Activated CD8-positive, alpha-beta T cell treated with anti-CD3 and anti-CD28 coated beads, Interleukin-2, amount 10 ng/mL, durations not matched to agents 7 days and 5 days (primary cell): ENCODE measurements around the gene STKLD1. TPM values are rescaled to one million over a fixed set of nuclear protein-coding genes. Genes with fewer than 3 reads are reported as not detected.

Experiments
- ATAC-seq: fragments of 150-1000 bp; cut with Tn5 transposase; one replicate; pipeline ENCODE4 v1.10.0; 2021; ENCODE audit warnings: moderate library complexity
- CTCF ChIA-PET: fragments of 350-600 bp; sonication (Branson Sonifier 250); formaldehyde crosslinking; loops from one replicate; lab custom pipeline; 2021; ENCODE audit warnings: antibody characterized with exemption; lab: Charles Lee
- POLR2A ChIA-PET: fragments of 350-600 bp; sonication (Branson Sonifier 250); formaldehyde crosslinking; loops from one replicate; lab custom pipeline; 2021; ENCODE audit warnings: antibody characterized with exemption; lab: Charles Lee
- DNase-seq: peaks from one replicate; pipeline ENCODE4 v3.0.0-alpha.2; 2020
- H3K27ac Mint-ChIP-seq: one replicate; pipeline ENCODE4 v1.8.0; 2021; ENCODE audit warnings: mild to moderate bottlenecking, mixed read lengths
- H3K27me3 Mint-ChIP-seq: one replicate; pipeline ENCODE4 v1.8.0; 2021; ENCODE audit warnings: low read depth, mixed read lengths
- H3K36me3 Mint-ChIP-seq: one replicate; pipeline ENCODE4 v1.8.0; 2021; ENCODE audit warnings: low read depth, mixed read lengths
- H3K4me1 Mint-ChIP-seq: one replicate; pipeline ENCODE4 v1.8.0; 2021; ENCODE audit warnings: low read depth, mixed read lengths
- H3K4me3 Mint-ChIP-seq: one replicate; pipeline ENCODE4 v1.8.0; 2021; ENCODE audit warnings: mild to moderate bottlenecking, mixed read lengths
- H3K9me3 Mint-ChIP-seq: one replicate; pipeline ENCODE4 v1.8.0; 2022; ENCODE audit warnings: mixed read lengths; ENCODE audit not compliant: insufficient read depth
- total RNA-seq, 2 experiments: library from RNA; stranded (reverse); gene quantifications; one replicate each; pipeline ENCODE4 v1.2.3, GENCODE V29; 2021

Gene STKLD1
- total RNA-seq, 2 experiments from 2014 or later: 0.71 to 0.76 TPM

DNA sequence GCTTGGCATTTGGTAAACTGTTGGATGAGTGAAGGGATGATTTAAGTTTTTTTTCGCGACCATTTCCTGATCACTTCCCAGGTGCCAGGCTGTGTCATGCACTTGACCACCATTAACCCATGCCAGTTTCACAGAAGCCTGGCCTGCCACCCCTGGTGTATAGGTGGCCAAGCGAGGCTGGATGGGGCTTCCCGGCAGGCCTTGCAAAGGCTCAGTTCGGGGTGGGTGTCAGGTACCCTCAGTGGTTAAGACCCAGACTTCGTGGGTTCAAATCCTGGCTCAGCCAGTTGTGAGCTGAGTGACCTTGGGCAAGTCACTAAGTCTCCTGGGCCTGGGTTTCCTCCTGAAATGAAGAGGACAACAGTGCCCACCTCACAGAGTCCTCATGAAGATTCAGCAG, 30.6 kb upstream of the STKLD1 start:
- no peaks in the 10 kb centered on the region for H3K9me3 Mint-ChIP-seq
- peaks cover 58% of the 10 kb centered on the region for H3K4me1 Mint-ChIP-seq
- ChIA-PET CTCF (interaction anchor here (1.5 kb wide), 1 partner anchor 59 kb away, joined by 3 read pairs; no protein-coding TSS in a partner anchor), POLR2A (interaction anchor here (2.2 to 9.1 kb wide), 2 partner anchors 20 to 28 kb away, joined by 5 to 192 read pairs; partner anchors contain the start of genes STKLD1 and SURF4)
- H3K27me3 Mint-ChIP-seq: no peaks in the 10 kb centered on the region
- no peak for DNase-seq
- H3K36me3 Mint-ChIP-seq: peaks cover 63% of the 10 kb centered on the region
- no peak for ATAC-seq
- no peak overlapping the region for H3K4me3 Mint-ChIP-seq
- no peak overlapping the region for H3K27ac Mint-ChIP-seq

DNA sequence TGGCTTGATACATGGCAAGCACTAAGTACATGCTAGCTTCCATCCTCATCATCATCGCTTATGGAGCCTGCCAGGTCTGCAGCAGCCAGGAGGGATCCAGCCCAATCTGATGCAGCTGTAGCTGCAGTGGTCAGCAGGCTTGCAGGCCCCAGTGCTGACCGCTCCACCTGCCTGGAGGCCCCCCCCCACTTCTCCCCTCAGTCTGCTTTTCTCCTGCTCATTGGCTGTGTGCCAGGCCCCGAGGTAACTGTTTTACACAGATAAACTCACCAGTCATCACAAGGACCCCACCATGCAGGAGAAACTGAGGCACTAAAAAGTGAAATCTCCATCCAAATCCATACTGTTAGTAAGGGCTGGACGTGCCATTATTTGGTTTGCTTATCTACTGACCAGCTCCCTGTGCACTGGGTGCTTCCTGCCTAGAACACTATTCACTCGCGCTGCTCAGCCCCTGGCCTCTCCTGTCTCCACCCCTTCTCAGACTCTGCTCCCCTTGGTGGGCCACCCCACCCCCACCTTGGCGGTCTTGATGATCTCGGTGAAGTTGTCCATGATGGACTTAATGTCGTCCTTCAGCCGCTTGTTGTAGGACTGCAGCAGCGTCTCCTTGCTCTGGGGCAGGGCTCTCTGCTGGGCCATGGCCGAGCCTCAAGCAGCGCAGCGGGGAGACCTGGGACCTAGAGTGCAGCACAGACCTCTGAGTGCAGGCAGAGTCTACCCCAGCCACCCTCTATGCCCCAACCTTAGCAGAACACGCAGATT, 30.0 kb upstream of the STKLD1 start:
- Mint-ChIP-seq H3K27me3 (no peaks in the 10 kb centered on the region), H3K4me3 (peak overlapping the region; percentile 99), H3K36me3 (peaks cover 61% of the 10 kb centered on the region)

DNA sequence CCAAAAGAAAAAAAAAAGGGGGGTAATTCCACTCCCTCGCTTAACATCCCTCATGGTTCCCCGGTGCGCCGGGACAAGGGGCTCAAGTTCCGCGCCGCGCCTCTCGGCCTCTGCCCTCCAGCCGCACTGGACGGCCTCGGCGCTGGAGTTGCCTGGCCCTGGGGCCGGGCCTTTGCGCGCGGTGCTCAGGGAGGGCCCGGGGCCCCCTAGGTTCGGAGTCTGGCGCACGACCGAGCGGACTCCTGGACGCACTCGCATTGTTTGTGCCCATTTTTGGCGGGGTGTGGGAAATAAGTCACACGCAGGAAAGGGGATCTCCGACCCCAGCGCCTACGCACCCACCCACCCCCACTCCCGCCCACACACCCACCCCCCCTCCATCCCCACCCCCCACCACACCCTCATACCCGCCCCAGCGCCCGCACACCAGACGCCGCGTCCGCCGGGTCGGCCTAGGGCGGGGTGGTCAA, 28.6 kb upstream of the STKLD1 start:
- POLR2A ChIA-PET: interaction anchor here (1.0 to 9.1 kb wide), 15 partner anchors 8 to 817 kb away, joined by 3 to 192 read pairs (median 5); partner anchors contain the start of genes RNU6ATAC, SLC2A6, STKLD1 and SURF1
- peak; percentile 53 for DNase-seq
- Mint-ChIP-seq H3K9me3 (no peaks in the 10 kb centered on the region), H3K4me3 (peak overlapping the region; percentile 99), H3K27me3 (no peaks in the 10 kb centered on the region), H3K27ac (peak overlapping the region; percentile 98), H3K36me3 (peaks cover 61% of the 10 kb centered on the region), H3K4me1 (peaks cover 55% of the 10 kb centered on the region)
- ATAC-seq: peak; percentile 59
- CTCF ChIA-PET: interaction anchor here (0.7 to 2.1 kb wide), 10 partner anchors 8 to 203 kb away, joined by 3 to 13 read pairs (median 4); no protein-coding TSS in a partner anchor

More for the DNA sequence above, 30.0 kb upstream of the STKLD1 start:
- ChIA-PET CTCF (interaction anchor here (1.1 to 1.5 kb wide), 2 partner anchors 9 to 59 kb away, joined by 3 read pairs; no protein-coding TSS in a partner anchor), POLR2A (interaction anchor here (0.5 to 9.1 kb wide), 5 partner anchors 10 to 27 kb away, joined by 3 to 192 read pairs (median 5); partner anchors contain the start of genes STKLD1, SURF1, SURF2 and SURF4)
- no peak for ATAC-seq
- Mint-ChIP-seq H3K4me1 (peaks cover 56% of the 10 kb centered on the region), H3K27ac (peak overlapping the region; percentile 91), H3K9me3 (no peaks in the 10 kb centered on the region)
- no peak for DNase-seq

DNA sequence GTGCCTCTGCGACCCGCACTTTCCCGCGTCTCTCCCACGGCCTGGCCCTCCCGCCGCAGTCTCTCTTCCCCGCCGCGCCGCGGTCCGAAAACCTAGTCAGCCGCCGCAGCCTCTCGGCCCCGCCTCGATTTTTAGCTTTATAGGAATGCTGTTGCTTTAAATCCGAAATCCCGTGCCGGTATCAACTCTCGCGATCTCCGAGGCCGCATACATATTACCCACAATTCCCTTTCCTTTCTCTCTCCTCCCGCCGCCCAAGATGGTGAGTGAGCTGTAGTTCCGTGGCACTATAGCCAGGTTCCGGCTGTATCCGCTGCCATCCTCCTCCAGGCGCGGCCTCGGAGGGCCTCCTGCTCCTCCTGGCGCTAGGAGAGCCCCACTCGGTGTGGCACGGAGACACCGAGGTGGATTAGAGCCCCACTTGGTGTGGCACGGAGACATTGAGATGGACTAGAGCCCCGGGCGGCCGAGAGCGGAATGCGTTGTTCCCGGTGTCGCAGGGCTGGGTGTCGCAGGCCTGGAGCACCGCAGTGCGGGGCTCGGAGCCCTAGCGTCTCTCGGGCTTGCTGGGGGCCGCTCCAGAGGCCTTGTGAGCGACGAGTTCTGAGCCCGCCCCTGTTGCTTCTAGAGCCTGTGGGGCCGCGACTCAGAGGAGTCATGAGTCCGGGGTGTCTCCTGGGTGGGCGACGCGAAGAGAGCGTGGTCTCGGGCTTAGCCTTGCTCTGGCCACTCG, 28.0 kb upstream of the STKLD1 start, which contains the start of the genes MED22 and RPL7A:
TSS of gene MED22 (minus strand) at position 147 of the 733 bp plus-strand sequence. CDS start 1,469 bp downstream, outside the sequence.
TSS of gene RPL7A (plus strand) at position 234 of the 733 bp plus-strand sequence. CDS start at position 260, 26 bp downstream.
- H3K27ac Mint-ChIP-seq: peak within 1 kb of the TSS; percentile 98
- ATAC-seq: peak; percentile 84
- peaks cover 59% of the 10 kb centered on the region for H3K4me1 Mint-ChIP-seq
- ChIA-PET POLR2A (interaction anchor here (1.0 to 9.1 kb wide), 18 partner anchors 8 to 816 kb away, joined by 3 to 192 read pairs (median 4); partner anchors contain the start of genes RNU6ATAC, SLC2A6, STKLD1 and SURF1), CTCF (interaction anchor here (0.7 to 2.1 kb wide), 11 partner anchors 8 to 204 kb away, joined by 3 to 13 read pairs (median 3); no protein-coding TSS in a partner anchor)
- no peaks in the 10 kb centered on the region for H3K27me3 Mint-ChIP-seq
- peak; percentile 96 for DNase-seq
- no peaks in the 10 kb centered on the region for H3K9me3 Mint-ChIP-seq
- H3K36me3 Mint-ChIP-seq: peaks cover 61% of the 10 kb centered on the region
- H3K4me3 Mint-ChIP-seq: peak within 1 kb of the TSS; percentile 99

DNA sequence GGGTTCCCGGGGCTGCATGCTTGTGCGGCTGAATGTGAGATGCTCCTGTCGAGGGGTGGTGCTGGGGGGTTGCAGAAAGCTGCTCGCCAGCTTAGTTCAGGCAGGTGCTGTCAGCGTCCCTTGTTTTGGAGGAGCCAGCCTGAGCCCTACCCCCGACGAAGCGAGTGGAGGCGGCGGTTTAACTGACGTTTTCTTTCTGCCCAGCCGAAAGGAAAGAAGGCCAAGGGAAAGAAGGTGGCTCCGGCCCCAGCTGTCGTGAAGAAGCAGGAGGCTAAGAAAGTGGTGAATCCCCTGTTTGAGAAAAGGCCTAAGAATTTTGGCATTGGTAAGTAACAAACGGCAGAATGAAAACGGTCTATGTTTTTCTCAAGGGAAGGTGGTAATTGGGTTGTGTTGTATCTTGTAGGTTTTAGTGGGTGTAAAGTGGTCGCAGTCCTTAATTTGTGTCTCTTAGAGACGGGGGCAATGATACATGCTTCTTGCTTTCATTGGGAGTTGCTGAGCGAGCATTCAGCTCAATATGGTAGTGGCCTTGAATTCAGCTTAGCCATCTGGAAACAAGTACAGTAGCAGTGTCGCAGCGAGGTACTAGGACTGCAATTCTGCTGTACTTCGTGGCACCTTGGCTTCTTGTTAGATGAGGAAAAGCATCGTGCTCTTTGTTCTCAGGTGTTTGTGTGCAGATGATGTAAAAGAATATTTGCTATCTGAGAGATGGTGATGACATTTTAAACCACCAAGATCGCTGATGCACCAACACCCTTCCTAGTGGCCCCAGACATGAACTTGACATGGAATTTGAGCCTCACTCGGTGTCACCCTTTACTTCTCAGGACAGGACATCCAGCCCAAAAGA, 27.2 kb upstream of the STKLD1 start:
- ChIA-PET POLR2A (interaction anchor here (1.0 to 9.1 kb wide), 15 partner anchors 8 to 232 kb away, joined by 3 to 192 read pairs (median 5); partner anchors contain the start of genes SLC2A6, STKLD1, SURF1 and SURF2), CTCF (interaction anchor here (0.7 to 2.1 kb wide), 6 partner anchors 9 to 162 kb away, joined by 3 to 13 read pairs (median 6); no protein-coding TSS in a partner anchor)
- H3K27ac Mint-ChIP-seq: peak overlapping the region; percentile 98
- peaks cover 62% of the 10 kb centered on the region for H3K36me3 Mint-ChIP-seq
- H3K4me1 Mint-ChIP-seq: peaks cover 61% of the 10 kb centered on the region
- no peaks in the 10 kb centered on the region for H3K27me3 Mint-ChIP-seq
- DNase-seq (no peak), ATAC-seq (no peak)
- peak overlapping the region; percentile 99 for H3K4me3 Mint-ChIP-seq
- H3K9me3 Mint-ChIP-seq: no peaks in the 10 kb centered on the region

DNA sequence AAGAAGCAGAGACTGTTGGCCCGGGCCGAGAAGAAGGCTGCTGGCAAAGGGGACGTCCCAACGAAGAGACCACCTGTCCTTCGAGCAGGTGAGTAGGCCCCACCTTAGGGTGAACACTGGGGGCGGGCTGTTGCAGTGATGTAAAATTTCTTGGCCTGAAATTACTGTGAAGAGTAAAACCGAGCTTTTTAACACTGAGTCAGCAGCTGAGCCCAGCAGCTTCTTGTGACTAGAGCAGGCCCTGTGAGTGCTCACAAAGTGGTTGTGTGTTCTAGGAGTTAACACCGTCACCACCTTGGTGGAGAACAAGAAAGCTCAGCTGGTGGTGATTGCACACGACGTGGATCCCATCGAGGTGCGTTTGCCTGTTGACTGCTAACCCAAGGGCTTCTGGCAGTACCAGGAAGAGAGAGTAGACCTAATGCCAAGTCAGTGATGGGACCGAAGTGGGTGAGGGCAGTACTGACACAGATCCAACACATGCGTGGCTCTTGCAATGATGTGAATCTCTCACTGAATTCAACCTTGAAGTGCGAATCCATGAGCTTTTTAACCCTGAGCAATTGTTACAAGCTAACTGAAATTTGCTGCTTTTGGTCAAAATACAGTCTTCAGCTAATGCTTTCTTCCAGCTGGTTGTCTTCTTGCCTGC, 26.1 kb upstream of the STKLD1 start:
- H3K27me3 Mint-ChIP-seq: no peaks in the 10 kb centered on the region
- peaks cover 57% of the 10 kb centered on the region for H3K36me3 Mint-ChIP-seq
- H3K4me3 Mint-ChIP-seq: peak overlapping the region; percentile 48
- POLR2A ChIA-PET: interaction anchor here (3.8 to 9.1 kb wide), 2 partner anchors 10 to 23 kb away, joined by 16 to 192 read pairs; partner anchors contain the start of genes STKLD1 and SURF4
- no peaks in the 10 kb centered on the region for H3K9me3 Mint-ChIP-seq
- peak overlapping the region; percentile 98 for H3K27ac Mint-ChIP-seq
- DNase-seq (no peak), ATAC-seq (no peak)
- CTCF ChIA-PET: interaction anchor here (1.1 to 4.3 kb wide), 3 partner anchors 9 to 56 kb away, joined by 3 to 29 read pairs (median 3); no protein-coding TSS in a partner anchor
- H3K4me1 Mint-ChIP-seq: peaks cover 70% of the 10 kb centered on the region

DNA sequence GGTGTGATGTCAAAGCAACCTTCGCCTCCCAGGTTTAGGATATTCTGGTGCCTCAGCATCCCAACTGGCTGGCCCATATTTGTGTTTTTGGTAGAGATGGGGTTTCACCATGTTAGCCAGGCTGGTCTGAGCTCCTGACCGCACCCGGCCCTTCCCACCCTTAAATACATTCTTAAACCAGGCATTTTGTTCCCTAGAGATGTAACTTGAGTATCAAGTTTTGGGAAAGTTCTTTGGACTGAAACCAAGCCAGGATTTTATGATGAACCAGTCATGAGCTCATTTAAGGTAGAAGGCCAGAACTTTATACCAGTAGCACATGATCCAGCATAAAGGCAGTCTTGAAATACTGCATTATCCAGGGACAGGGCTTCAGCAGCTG, 24.6 kb upstream of the STKLD1 start:
- Mint-ChIP-seq H3K9me3 (no peaks in the 10 kb centered on the region), H3K4me3 (no peak overlapping the region), H3K27ac (no peak overlapping the region), H3K27me3 (no peaks in the 10 kb centered on the region), H3K36me3 (peaks cover 48% of the 10 kb centered on the region), H3K4me1 (peaks cover 64% of the 10 kb centered on the region)
- POLR2A ChIA-PET: interaction anchor here (1.1 to 9.1 kb wide), 3 partner anchors 8 to 22 kb away, joined by 3 to 192 read pairs (median 4); partner anchors contain the start of genes STKLD1 and SURF4
- CTCF ChIA-PET: interaction anchor here (1.1 to 4.3 kb wide), 6 partner anchors 11 to 166 kb away, joined by 3 to 29 read pairs (median 4); no protein-coding TSS in a partner anchor
- no peak for DNase-seq
- no peak for ATAC-seq

DNA sequence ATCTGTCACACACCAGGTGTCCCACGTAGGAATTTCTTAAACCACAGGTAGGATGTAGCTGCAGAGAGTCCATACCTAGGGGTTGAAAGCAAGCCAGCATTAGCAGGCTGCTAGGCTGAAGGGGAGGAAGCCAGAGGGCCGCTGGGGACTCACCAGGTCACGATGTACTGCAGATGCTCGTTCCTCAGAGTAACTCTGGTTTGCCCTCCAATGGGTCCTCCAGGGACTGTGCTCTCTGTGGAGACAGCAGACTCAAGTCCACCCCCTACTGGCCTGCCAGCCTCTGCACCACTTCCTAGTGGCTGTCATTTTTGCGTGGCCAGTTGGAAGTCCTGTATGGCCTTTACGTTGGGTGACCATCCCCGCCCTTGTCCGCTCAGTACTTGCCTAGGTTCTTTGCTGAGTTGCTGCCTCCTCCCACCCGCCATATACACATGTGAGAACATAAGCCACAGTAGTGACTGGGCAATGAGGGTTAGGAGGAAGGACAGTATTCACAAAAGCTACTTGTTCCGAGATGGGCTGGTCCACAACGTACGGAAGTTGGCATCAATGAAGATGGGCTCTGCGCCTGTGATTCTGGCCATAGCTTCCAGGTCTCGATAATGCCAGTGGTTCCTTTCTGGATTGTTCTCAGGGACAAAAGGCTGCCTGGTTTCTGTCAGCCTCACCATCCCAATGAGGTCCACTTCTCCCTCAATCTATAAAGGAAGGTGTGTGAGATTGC, 24.1 kb upstream of the STKLD1 start:
- POLR2A ChIA-PET: interaction anchor here (1.1 to 9.1 kb wide), 3 partner anchors 9 to 21 kb away, joined by 3 to 192 read pairs (median 4); partner anchors contain the start of genes STKLD1 and SURF4
- Mint-ChIP-seq H3K27ac (peak overlapping the region; percentile 14), H3K4me1 (peaks cover 60% of the 10 kb centered on the region), H3K27me3 (no peaks in the 10 kb centered on the region), H3K9me3 (no peaks in the 10 kb centered on the region), H3K4me3 (no peak overlapping the region), H3K36me3 (peaks cover 43% of the 10 kb centered on the region)
- DNase-seq: peak; percentile 66
- no peak for ATAC-seq
- CTCF ChIA-PET: interaction anchor here (0.9 to 4.3 kb wide), 5 partner anchors 11 to 135 kb away, joined by 3 to 29 read pairs (median 5); no protein-coding TSS in a partner anchor
